NCI-H345 treated with DMSO at 0.1 percent for 48 hours (cell line): ENCODE measurements around the gene FKBP10.

Source experiments
- DNase-seq: peaks from one replicate; lab custom pipeline; 2025; ENCODE audit not compliant: unreplicated experiment; lab: John Stamatoyannopoulos, UW

FKBP10 gene

GRCh38 chr17:41781404-41782110, 31.2 kb upstream of the FKBP10 start:
- DNase-seq = no peak

- DNase-seq = no peak
Observed at GRCh38 chr17:41782142-41782541, 30.7 kb upstream of the FKBP10 start.

GRCh38 chr17:41784207-41784744, 28.5 kb upstream of the FKBP10 start:
- no peak for DNase-seq

- DNase-seq = no peak
Observed at GRCh38 chr17:41785091-41785858, 27.5 kb upstream of the FKBP10 start.

GRCh38 chr17:41785859-41786226, 27.0 kb upstream of the FKBP10 start:
- peak; percentile 25 for DNase-seq

- DNase-seq = peak; percentile 99
Observed at GRCh38 chr17:41786227-41787020, 26.4 kb upstream of the FKBP10 start, which contains the start of gene JUP. TSS of gene JUP (minus strand) at chr17:41786711. CDS start at chr17:41771854, 14,857 bp downstream.

- DNase-seq = no peak
Observed at GRCh38 chr17:41787021-41787418, 25.8 kb upstream of the FKBP10 start.

- DNase-seq = no peak
Observed at GRCh38 chr17:41792845-41793783, 19.7 kb upstream of the FKBP10 start.

- no peak for DNase-seq
Observed at GRCh38 chr17:41793784-41794539, 18.8 kb upstream of the FKBP10 start.

- DNase-seq = no peak
Observed at GRCh38 chr17:41794540-41794975, 18.2 kb upstream of the FKBP10 start.

- DNase-seq = no peak
Observed at GRCh38 chr17:41796121-41796895, 16.5 kb upstream of the FKBP10 start.

- no peak for DNase-seq
Observed at GRCh38 chr17:41797377-41797776, 15.4 kb upstream of the FKBP10 start.

- DNase-seq = no peak
Observed at GRCh38 chr17:41799366-41799765, 13.4 kb upstream of the FKBP10 start.

- peak; percentile 3 for DNase-seq
Observed at GRCh38 chr17:41800601-41801373, 12.0 kb upstream of the FKBP10 start.

- DNase-seq = peak; percentile 71
Observed at GRCh38 chr17:41801374-41802271, 11.2 kb upstream of the FKBP10 start.

GRCh38 chr17:41803049-41804020, 9.5 kb upstream of the FKBP10 start:
- DNase-seq = no peak
